DND-41 (cell line): Measurements from ENCODE around the gene ZBP1.

ENCODE experiments used
- ATAC-seq: fragments of 200-7000 bp; cut with Tn5 transposase; 3 replicates; pipeline ENCODE4 v1.9.1; 2021; ENCODE audit warnings: low read depth; ENCODE audit not compliant: insufficient read depth
- DNase-seq: peaks from one replicate; pipeline ENCODE4 v3.0.0-alpha.2; 2020
- H2AFZ ChIP-seq: 2 replicates; pipeline ENCODE4 v1.6.0; 2012; ENCODE audit warnings: low read depth, low read length
- H3K27ac ChIP-seq: 2 replicates; pipeline ENCODE4 v1.5.1; 2012; ENCODE audit warnings: low read length, inconsistent platforms
- H3K27me3 ChIP-seq: fragments of 200-600 bp; sonication (generic); 2 replicates; pipeline ENCODE4 v1.6.0; 2012; ENCODE audit warnings: low read length, mild to moderate bottlenecking, inconsistent platforms; ENCODE audit not compliant: insufficient read depth, poor library complexity
- H3K36me3 ChIP-seq: 2 replicates; pipeline ENCODE4 v1.5.1; 2012; ENCODE audit warnings: low read length, inconsistent platforms; ENCODE audit not compliant: insufficient read depth
- H3K4me1 ChIP-seq: 2 replicates; pipeline ENCODE4 v1.5.1; 2012; ENCODE audit warnings: mild to moderate bottlenecking, low read length; ENCODE audit not compliant: insufficient read depth
- H3K4me2 ChIP-seq: 2 replicates; pipeline ENCODE4 v1.6.0; 2012; ENCODE audit warnings: mild to moderate bottlenecking, moderate library complexity, low read length, inconsistent platforms; ENCODE audit not compliant: insufficient read depth
- H3K4me3 ChIP-seq, 2 experiments: fragments of 200-600 bp in 1 of 2; shearing (Covaris generic) in 1 of 2; 2 replicates each; pipeline ENCODE4 v1.5.1; 2012 to 2016; ENCODE audit warnings: inconsistent platforms in 2 of 2, low read length in 2 of 2, mild to moderate bottlenecking in 2 of 2, low read depth in 1 of 2, moderate library complexity in 1 of 2
- H3K79me2 ChIP-seq: 2 replicates; pipeline ENCODE4 v1.6.0; 2012; ENCODE audit warnings: low read length, inconsistent platforms; ENCODE audit not compliant: insufficient read depth
- H3K9ac ChIP-seq: 2 replicates; pipeline ENCODE4 v1.6.0; 2012; ENCODE audit warnings: low read depth, mild to moderate bottlenecking, inconsistent platforms, low read length, moderate library complexity
- H3K9me3 ChIP-seq: 2 replicates; pipeline ENCODE4 v1.5.1; 2012; ENCODE audit warnings: low read length, moderate library complexity, mild to moderate bottlenecking, inconsistent platforms; ENCODE audit not compliant: insufficient read depth, severe bottlenecking
- H4K20me1 ChIP-seq: 2 replicates; pipeline ENCODE4 v1.6.0; 2012; ENCODE audit warnings: low read length; ENCODE audit not compliant: insufficient read depth
- EZH2 ChIP-seq: IDR thresholded peaks from 3 replicates; pipeline ENCODE4 v1.6.1; 2012; ENCODE audit warnings: borderline replicate concordance, low read depth, mild to moderate bottlenecking, moderate library complexity, low read length, inconsistent platforms; ENCODE audit not compliant: severe bottlenecking
- TF ChIP-seq, protein P1 (sequence below): IDR thresholded peaks from 2 replicates; pipeline ENCODE4 v1.5.1; 2012; ENCODE audit warnings: borderline replicate concordance, low read length, moderate library complexity, mild to moderate bottlenecking; ENCODE audit not compliant: poor library complexity, severe bottlenecking; ENCODE audit errors: extremely low read depth

ZBP1 gene

DNA sequence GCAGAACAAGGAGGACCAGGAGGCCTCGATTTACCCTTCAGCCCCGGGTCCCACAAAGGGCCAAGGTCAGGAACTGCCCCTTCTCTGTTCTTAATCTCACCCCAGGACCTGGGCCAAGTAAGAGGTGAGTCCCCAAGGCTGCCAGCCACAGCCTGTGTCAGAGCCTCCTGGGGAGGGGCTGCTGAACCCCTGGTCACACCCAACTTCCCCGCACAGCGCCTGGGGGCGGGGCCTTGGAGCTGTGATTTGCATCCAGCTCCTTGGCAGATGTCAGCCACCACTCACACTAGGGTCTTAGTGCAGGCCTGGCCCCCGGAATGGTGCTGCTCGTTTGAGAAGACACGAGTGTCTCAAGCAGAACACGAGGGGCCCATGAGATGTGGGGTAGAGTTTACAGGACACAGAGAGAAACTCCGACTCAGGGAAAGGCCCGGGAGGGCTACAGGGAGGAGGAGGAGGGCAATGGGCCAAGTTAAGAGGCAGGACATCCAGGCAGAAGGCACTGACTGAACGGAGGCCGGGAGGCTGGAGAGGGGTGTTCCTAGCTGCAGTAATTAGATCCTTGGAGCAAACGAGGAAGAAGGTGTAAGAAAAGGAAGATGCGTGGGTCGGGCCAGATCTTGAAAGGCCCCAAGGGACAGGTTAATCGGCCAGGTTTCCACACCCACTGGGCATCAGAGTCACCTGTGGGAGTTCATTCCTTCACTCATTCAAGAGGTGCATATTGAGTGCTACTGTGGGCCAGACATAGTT lies 26.9 kb downstream of the ZBP1 start:
- Histone ChIP-seq H3K79me2 (no peaks in the 10 kb centered on the region), H3K27me3 (peaks cover 16% of the 10 kb centered on the region), H3K36me3 (no peaks in the 10 kb centered on the region), H3K9me3 (no peaks in the 10 kb centered on the region), H2AFZ (no peak overlapping the region), H3K4me3 (no peak overlapping the region), H3K9ac (no peak overlapping the region), H4K20me1 (peaks cover 70% of the 10 kb centered on the region), H3K4me1 (no peaks in the 10 kb centered on the region; the same call in 1 of the 2 replicates), H3K4me2 (no peak overlapping the region), H3K27ac (no peak overlapping the region)
- ATAC-seq = no peak
- TF ChIP-seq EZH2 = no peak
- TF ChIP-seq, protein P1, sequence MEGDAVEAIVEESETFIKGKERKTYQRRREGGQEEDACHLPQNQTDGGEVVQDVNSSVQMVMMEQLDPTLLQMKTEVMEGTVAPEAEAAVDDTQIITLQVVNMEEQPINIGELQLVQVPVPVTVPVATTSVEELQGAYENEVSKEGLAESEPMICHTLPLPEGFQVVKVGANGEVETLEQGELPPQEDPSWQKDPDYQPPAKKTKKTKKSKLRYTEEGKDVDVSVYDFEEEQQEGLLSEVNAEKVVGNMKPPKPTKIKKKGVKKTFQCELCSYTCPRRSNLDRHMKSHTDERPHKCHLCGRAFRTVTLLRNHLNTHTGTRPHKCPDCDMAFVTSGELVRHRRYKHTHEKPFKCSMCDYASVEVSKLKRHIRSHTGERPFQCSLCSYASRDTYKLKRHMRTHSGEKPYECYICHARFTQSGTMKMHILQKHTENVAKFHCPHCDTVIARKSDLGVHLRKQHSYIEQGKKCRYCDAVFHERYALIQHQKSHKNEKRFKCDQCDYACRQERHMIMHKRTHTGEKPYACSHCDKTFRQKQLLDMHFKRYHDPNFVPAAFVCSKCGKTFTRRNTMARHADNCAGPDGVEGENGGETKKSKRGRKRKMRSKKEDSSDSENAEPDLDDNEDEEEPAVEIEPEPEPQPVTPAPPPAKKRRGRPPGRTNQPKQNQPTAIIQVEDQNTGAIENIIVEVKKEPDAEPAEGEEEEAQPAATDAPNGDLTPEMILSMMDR = no peak
- DNase-seq = peak; percentile 21

DNA sequence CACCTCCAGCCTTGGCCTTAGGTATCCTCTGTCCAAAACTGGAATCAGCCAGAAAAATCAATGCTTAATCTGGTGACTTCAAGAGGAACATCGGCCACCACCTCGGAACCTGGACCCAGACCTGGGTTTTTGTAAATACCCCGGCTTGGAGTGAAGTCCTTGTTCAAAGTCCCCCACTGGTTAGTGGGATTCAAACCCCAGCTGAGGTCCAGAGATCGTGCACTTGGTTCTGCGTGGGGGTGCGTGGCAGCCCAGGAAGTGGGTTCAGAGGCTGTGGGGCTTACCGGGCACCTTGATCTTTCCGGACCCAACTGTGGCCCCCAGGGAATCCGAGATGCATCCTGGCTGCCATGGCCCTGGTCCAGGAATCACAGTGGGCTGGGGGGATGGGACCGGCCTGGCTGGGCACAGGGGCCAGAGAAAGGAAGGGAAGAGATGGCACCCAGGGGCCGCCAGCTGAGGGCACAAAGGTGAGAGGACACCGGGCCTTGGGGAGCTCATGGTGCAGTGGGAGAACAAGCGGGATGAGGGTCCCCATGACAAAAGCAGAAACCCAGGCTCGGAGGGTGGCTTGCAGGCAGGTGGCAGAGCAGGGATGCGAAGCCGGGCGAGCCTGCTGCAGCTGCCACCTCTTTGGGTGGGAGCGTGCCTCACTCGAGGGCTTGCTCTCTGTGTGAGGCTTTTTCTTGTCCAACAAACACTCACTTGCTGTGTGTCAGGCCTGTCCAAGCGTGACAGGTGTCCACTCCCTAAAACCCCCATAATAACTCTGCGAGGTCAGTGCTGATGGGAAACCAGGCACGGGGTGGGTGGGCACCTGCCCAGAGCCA lies 27.7 kb downstream of the ZBP1 start:
- no peak overlapping the region for H3K27ac ChIP-seq
- no peak overlapping the region for H3K9ac ChIP-seq
- no peaks in the 10 kb centered on the region; the same call in 1 of the 2 replicates for H3K4me1 ChIP-seq
- H4K20me1 ChIP-seq = peaks cover 66% of the 10 kb centered on the region
- H3K9me3 ChIP-seq = no peaks in the 10 kb centered on the region
- peaks cover 16% of the 10 kb centered on the region for H3K27me3 ChIP-seq
- H3K4me3 ChIP-seq = no peak overlapping the region
- no peak overlapping the region for H3K4me2 ChIP-seq
- ATAC-seq (no peak), DNase-seq (no peak)
- H3K36me3 ChIP-seq = no peaks in the 10 kb centered on the region
- H3K79me2 ChIP-seq = no peaks in the 10 kb centered on the region
- TF ChIP-seq, protein P1 = no peak
- no peak for TF ChIP-seq EZH2
- H2AFZ ChIP-seq = no peak overlapping the region

DNA sequence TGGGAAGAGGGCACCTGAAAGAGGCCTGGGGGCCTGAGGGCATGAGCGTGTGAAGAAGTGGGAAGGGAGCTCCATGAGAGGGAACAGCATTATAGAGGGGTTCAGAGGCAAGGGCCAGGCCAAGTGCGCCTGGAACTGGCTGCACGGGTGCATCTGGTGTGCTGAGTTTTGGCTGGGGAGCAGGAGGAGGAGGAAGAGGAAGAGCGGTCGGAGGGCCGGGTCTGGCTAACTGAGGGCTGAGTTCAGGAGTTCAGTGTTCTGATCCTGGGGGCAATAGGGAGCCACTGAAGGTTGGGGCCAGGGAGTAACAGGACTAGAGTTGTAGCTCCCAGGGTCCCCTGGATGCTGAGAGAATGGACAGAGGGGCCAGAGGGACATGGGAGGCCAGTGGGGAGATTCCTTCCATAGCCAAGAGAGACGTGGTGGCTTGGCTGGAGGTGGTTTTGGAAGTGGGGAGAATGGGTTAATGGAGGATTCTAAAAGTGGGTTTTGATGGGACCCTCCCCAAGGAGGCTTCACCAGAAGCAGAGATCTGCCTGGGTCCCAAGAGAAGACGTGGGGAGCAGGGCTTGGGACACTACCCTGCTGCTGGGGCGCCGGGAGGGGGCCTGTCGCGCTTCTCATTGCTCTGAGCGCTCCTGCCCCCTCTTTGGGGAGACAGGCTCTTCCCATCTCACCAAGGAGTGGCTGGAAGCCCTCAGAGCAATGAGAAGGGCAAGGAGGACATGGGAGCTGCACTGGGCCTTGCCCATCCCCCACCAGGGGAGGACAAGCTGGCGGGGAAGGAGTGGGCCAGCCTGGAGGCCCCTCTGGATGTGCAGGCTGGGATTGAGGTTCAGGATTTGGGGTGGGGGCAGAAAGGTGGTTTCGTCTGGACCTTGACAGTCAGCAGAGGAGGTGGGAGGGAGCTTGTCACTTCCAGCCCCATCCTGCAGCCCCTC lies 28.7 kb downstream of the ZBP1 start:
- Histone ChIP-seq H3K4me3 (no peak overlapping the region), H3K4me2 (no peak overlapping the region), H3K9ac (no peak overlapping the region), H3K9me3 (no peaks in the 10 kb centered on the region), H3K79me2 (no peaks in the 10 kb centered on the region), H4K20me1 (peaks cover 63% of the 10 kb centered on the region), H3K27ac (no peak overlapping the region), H3K36me3 (no peaks in the 10 kb centered on the region), H2AFZ (no peak overlapping the region), H3K27me3 (peaks cover 23% of the 10 kb centered on the region), H3K4me1 (no peaks in the 10 kb centered on the region)
- no peak for ATAC-seq
- no peak for DNase-seq
- no peak for TF ChIP-seq EZH2
- TF ChIP-seq, protein P1 = no peak
